WI38 (cell line): ENCODE data around the gene SPDEF.

Experiments used
- H3K4me3 ChIP-seq: 2 replicates; pipeline ENCODE4 v1.5.1; 2011; ENCODE audit warnings: low read depth, mild to moderate bottlenecking, control low read depth, low read length
- TF ChIP-seq, protein P1 (sequence below): IDR thresholded peaks from 2 replicates; pipeline ENCODE4 v1.5.1; 2012; ENCODE audit warnings: low read depth, mild to moderate bottlenecking, control low read depth, low read length

The SPDEF gene

GRCh38 chr6:34544776-34545471 lies 11.2 kb downstream of the SPDEF start:
- TF ChIP-seq, protein P1, sequence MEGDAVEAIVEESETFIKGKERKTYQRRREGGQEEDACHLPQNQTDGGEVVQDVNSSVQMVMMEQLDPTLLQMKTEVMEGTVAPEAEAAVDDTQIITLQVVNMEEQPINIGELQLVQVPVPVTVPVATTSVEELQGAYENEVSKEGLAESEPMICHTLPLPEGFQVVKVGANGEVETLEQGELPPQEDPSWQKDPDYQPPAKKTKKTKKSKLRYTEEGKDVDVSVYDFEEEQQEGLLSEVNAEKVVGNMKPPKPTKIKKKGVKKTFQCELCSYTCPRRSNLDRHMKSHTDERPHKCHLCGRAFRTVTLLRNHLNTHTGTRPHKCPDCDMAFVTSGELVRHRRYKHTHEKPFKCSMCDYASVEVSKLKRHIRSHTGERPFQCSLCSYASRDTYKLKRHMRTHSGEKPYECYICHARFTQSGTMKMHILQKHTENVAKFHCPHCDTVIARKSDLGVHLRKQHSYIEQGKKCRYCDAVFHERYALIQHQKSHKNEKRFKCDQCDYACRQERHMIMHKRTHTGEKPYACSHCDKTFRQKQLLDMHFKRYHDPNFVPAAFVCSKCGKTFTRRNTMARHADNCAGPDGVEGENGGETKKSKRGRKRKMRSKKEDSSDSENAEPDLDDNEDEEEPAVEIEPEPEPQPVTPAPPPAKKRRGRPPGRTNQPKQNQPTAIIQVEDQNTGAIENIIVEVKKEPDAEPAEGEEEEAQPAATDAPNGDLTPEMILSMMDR = no peak
- H3K4me3 ChIP-seq = no peak overlapping the region

DNA sequence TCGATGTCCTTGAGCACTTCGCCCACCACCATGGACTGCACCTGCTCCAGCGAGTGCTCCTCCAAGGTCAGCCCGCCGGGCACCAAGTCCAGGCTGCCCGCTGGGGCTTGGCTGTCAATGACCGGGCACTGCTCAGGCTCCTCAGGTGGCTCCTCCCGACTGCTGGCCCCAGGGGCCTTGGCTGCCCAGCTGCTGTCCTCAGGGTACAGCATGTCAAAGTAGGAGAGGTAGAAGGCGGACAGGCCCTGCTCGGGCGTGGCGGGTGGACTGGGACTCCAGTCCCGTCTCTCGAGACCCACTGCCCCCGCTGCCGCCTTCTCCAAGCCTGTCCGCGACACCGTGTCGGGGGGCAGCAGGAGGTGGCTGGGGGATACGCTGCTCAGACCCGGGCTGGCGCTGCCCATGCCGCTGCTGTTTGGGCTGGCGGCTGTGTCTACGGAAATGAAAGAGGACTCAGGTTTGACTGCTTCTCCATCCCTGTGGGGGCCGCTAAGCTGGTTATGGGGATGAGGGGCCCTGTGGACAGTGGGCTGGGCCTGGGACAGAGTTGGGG lies 12.0 kb downstream of the SPDEF start:
- TF ChIP-seq, protein P1 = no peak
- no peak overlapping the region for H3K4me3 ChIP-seq

- TF ChIP-seq, protein P1 = no peak
- H3K4me3 ChIP-seq = no peak overlapping the region
These were observed 12.7 kb downstream of the SPDEF start for GRCh38 chr6:34543421-34543820.

- TF ChIP-seq, protein P1 = no peak
These were observed 15.3 kb downstream of the SPDEF start for GRCh38 chr6:34540841-34541240.

DNA sequence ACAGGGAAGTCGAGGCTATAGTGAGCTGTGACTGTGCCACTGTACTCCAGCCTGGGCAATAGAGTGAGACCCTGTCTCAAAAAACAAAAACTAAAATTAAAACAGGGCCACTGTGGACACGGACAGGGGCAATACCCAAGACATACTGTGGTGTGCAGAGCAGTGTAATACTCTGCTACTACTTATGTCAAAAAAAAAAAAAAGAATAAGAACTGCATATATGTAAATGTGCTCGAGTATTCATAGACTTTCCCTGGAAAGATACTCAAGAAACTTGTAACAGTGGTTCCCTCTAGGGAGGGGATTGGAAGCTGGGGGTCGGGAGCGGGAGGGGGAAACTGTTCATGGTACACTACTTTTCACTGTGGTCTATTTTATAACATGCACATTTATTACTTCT lies 15.9 kb downstream of the SPDEF start:
- TF ChIP-seq, protein P1 = no peak

More at GRCh38 chr6:34540841-34541240, 15.3 kb downstream of the SPDEF start:
- no peak overlapping the region for H3K4me3 ChIP-seq

DNA sequence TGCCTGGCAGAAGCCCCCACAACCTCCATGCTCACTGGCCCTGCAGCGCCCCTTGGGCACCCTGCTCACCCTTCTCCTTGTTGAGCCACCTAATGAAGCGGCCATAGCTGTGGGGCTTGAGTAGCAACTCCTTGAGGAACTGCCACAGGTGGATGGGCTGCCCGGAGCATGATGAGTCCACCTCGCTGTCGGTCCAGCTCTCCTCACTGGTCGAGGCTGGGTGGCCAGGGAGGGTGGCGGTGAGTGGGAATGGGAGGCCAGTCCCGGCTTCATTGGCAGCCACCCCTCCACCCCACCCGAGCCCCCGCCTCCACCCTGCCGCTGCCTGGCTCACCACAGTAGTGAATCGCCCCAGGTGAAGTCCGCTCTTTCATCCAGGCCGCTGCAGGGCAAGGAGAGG lies 16.9 kb downstream of the SPDEF start:
- no peak overlapping the region for H3K4me3 ChIP-seq
- TF ChIP-seq, protein P1 = no peak

More for the DNA sequence above, 15.9 kb downstream of the SPDEF start:
- no peak overlapping the region for H3K4me3 ChIP-seq

- TF ChIP-seq, protein P1 = no peak
- no peak overlapping the region for H3K4me3 ChIP-seq
These were observed 17.5 kb downstream of the SPDEF start for GRCh38 chr6:34538581-34538980.
